ENCODE results near the gene NMNAT2. TPM values are rescaled to one million over a fixed set of nuclear protein-coding genes. Genes with fewer than 3 reads are reported as not detected.

The NMNAT2 gene
- total and polyA plus RNA-seq, 8 donors = 0.42 to 4.9 (median 1.8) TPM

DNA sequence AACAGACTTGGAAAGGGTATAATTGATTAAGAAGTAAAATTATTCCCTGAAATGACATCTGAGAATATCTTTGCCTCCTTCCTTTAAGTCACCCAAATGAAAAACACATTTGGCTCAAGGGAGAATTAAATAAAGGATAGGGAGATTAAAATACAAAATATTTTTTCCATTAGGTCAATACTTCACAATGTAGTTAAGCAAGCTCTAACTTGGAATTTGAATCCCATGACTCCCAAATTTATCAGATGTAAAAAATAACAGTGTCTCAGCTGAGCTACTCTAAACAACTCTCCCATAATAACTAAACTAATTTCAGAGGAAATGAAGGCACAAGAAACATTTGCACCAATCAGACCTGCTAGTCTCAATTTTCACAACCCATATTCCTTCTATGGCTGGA, 6.5 kb upstream of the NMNAT2 start:
- no peaks in the 10 kb centered on the region for H3K9me3 ChIP-seq
- FAIRE-seq (no peak), ATAC-seq (no peak), DNase-seq (no peak)
- H3K4me3 ChIP-seq = no peak overlapping the region
- intact Hi-C loops (cut with DNase I) = no loop called here
- H3K36me3 ChIP-seq = no peaks in the 10 kb centered on the region
- H3K27ac ChIP-seq = no peak overlapping the region
- H3K27me3 ChIP-seq = no peaks in the 10 kb centered on the region
- TF ChIP-seq, protein P1, sequence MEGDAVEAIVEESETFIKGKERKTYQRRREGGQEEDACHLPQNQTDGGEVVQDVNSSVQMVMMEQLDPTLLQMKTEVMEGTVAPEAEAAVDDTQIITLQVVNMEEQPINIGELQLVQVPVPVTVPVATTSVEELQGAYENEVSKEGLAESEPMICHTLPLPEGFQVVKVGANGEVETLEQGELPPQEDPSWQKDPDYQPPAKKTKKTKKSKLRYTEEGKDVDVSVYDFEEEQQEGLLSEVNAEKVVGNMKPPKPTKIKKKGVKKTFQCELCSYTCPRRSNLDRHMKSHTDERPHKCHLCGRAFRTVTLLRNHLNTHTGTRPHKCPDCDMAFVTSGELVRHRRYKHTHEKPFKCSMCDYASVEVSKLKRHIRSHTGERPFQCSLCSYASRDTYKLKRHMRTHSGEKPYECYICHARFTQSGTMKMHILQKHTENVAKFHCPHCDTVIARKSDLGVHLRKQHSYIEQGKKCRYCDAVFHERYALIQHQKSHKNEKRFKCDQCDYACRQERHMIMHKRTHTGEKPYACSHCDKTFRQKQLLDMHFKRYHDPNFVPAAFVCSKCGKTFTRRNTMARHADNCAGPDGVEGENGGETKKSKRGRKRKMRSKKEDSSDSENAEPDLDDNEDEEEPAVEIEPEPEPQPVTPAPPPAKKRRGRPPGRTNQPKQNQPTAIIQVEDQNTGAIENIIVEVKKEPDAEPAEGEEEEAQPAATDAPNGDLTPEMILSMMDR (IDR thresholded peaks at IDR 0.05) = no peak
- no peaks in the 10 kb centered on the region for H3K4me1 ChIP-seq

DNA sequence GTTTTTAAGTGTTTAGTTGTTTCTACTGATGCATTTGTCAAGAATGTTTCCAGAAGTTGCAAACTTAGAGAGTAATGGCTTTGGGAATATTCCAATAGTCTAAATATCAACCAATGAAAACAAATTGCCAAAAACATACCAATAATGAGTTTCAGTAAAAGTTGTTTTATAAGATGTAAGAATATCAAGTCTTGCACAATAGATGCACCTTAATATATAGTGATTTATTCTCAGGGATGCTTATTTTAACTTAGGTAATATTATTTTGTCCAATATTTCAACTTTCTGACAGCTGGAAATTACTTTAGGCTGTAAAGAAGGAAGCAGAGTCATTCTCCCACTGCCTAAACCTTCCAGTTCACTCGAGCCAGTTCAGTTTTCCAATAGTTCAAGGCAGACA, 5.4 kb upstream of the NMNAT2 start:
- DNase-seq (no peak), FAIRE-seq (no peak), ATAC-seq (no peak)
- no peaks in the 10 kb centered on the region for H3K9me3 ChIP-seq
- H3K27me3 ChIP-seq = no peaks in the 10 kb centered on the region
- TF ChIP-seq, protein P1 (IDR thresholded peaks at IDR 0.05) = no peak
- no peaks in the 10 kb centered on the region for H3K4me1 ChIP-seq
- H3K36me3 ChIP-seq = no peaks in the 10 kb centered on the region
- 24 to 26% methylated on average over 1 of the region's 1 CpG for WGBS, 2 donors
- intact Hi-C loops (cut with DNase I) = no loop called here
- H3K27ac ChIP-seq = no peak overlapping the region
- H3K4me3 ChIP-seq = no peak overlapping the region

DNA sequence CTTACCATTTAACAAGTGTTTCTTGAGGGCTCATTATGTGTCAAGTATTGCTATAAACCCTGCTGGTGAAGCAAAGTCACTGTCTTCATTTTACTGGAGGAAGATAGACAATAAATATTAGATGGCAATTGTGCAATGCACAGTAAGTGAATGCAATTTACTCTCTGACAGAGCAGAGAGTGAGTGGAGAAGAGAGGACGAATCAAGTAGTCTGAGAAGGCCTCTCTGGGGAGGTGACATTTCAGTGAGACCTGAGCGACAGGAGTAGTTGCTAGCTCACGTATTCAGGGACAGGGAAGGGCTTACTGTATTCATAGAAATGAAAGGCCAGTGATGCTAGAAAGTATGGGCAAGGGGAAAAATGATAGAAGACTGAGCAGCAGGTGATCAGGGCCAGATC, 1.2 kb upstream of the NMNAT2 start:
- Histone ChIP-seq H3K4me1 (peaks cover 0 to 15% (median 0%) of the 10 kb centered on the region in 3 donors), H3K27ac (no peak overlapping the region), H3K27me3 (peaks cover 0 to 18% (median 7%) of the 10 kb centered on the region in 4 donors), H3K36me3 (no peaks in the 10 kb centered on the region), H3K9me3 (no peaks in the 10 kb centered on the region), H3K4me3 (no peak overlapping the region)
- 69 to 75% methylated on average over 3 of the region's 3 CpGs for WGBS, 2 donors
- intact Hi-C loops (cut with DNase I) = no loop called here
- ATAC-seq (no peak), DNase-seq (no peak), FAIRE-seq (no peak)
- TF ChIP-seq, protein P1 (IDR thresholded peaks at IDR 0.05) = no peak

DNA sequence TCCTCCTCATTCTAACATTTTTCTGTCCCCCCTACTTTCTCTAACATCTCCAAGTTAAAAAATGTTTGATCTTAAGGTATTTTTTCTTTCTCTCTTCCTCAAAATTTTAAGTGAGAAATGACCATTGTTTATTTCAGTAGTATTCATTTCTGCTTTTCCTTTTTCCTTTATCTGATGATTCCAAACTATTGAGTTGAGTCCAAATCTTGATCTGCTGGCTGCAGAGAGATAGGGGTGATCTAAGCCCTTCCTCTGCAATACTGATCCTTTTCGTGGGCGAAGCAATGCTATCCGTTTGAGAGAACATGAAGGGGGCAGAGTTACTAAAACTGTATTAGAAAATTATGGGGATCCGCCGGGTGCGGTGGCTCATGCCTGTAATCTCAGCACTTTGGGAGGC, 516 bp upstream of the NMNAT2 start:
- Histone ChIP-seq H3K27me3 (peaks cover 0 to 24% (median 7%) of the 10 kb centered on the region in 4 donors), H3K9me3 (no peaks in the 10 kb centered on the region), H3K36me3 (no peaks in the 10 kb centered on the region), H3K4me1 (peaks cover 0 to 15% (median 0%) of the 10 kb centered on the region in 3 donors), H3K4me3 (no peak overlapping the region), H3K27ac (no peak overlapping the region)
- no peak for ATAC-seq
- 72 to 73% methylated on average over 6 of the region's 6 CpGs for WGBS, 2 donors
- DNase-seq = no peak
- intact Hi-C loops (cut with DNase I) = no loop called here
- FAIRE-seq = no peak
- TF ChIP-seq, protein P1 (IDR thresholded peaks at IDR 0.05) = no peak

- TF ChIP-seq, protein P1 (IDR thresholded peaks at IDR 0.05) = no peak
- DNase-seq (peak; percentile 27 to 86 (median 56)), ATAC-seq (peak; percentile 84 to 99 (median 96)), FAIRE-seq (no peak)
- Histone ChIP-seq H3K36me3 (no peaks in the 10 kb centered on the region), H3K4me3 (peak overlapping the region in 2 of 4 donors; percentile 6 to 36), H3K9me3 (no peaks in the 10 kb centered on the region), H3K4me1 (peaks cover 0 to 15% (median 0%) of the 10 kb centered on the region in 3 donors), H3K27ac (no peak overlapping the region), H3K27me3 (peaks cover 0 to 24% (median 7%) of the 10 kb centered on the region in 4 donors)
- intact Hi-C loops (cut with DNase I) = no loop called here
- WGBS, 2 donors = 3% methylated on average over 66 to 69 of the region's 69 CpGs
Observed at GRCh38 chr1:183416850-183417771, 1.1 kb downstream of the NMNAT2 start.

All from pancreas (tissue), 10 donors.